Measurements from ENCODE around the gene HACD3.

DNA sequence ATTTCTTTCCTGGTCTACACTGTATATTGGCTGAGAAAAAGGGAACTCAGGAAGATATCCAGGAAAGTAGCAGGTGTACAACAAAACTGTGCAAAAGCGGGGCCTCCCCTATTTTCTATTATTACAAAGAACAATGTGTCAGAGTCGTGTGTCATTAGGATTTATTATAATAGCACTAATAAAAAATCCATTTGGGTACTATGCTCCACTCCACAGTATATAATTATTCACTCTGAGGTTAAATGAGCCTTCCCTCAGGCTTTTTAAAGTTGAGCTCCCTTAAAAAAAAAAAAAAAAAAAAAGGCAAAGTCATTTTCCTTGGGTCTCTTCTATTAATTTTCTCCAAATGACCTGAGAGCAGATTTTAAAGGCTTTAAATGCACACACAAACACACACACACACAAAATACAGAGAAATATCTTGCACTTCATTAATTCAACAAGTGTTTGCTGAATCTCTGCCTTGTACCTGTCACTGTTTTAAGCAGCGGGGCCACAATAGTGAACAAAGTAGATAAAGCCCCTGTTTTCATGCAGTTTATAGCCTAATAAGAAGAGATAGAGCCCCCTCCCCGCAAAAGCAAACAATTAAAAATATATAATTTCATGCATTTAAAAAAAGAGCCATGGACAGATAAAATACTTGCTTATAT lies 11.5 kb upstream of the HACD3 start:
- TF ChIP-seq, protein P1, sequence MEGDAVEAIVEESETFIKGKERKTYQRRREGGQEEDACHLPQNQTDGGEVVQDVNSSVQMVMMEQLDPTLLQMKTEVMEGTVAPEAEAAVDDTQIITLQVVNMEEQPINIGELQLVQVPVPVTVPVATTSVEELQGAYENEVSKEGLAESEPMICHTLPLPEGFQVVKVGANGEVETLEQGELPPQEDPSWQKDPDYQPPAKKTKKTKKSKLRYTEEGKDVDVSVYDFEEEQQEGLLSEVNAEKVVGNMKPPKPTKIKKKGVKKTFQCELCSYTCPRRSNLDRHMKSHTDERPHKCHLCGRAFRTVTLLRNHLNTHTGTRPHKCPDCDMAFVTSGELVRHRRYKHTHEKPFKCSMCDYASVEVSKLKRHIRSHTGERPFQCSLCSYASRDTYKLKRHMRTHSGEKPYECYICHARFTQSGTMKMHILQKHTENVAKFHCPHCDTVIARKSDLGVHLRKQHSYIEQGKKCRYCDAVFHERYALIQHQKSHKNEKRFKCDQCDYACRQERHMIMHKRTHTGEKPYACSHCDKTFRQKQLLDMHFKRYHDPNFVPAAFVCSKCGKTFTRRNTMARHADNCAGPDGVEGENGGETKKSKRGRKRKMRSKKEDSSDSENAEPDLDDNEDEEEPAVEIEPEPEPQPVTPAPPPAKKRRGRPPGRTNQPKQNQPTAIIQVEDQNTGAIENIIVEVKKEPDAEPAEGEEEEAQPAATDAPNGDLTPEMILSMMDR (optimal IDR thresholded peaks at IDR 0.05 in 1 of 3, IDR thresholded peaks at IDR 0.05 in 1 of 3, conservative IDR thresholded peaks at IDR 0.05 in 1 of 3; ENCODE audit: extremely low read depth in 1 of 3, insufficient read depth in 2 of 3, low read length in 3 of 3): no peak
- TF ChIP-seq EZH2 (IDR thresholded peaks at IDR 0.05; ENCODE audit: low read length): no peak

All from keratinocyte (primary cell).